ENCODE results near the gene SAMD9L. TPM values are rescaled to one million over a fixed set of nuclear protein-coding genes. Genes with fewer than 3 reads are reported as not detected.

The SAMD9L gene
- total and polyA plus RNA-seq, 2 experiments from 2014 or later, result 1.5 to 4.5 TPM

DNA sequence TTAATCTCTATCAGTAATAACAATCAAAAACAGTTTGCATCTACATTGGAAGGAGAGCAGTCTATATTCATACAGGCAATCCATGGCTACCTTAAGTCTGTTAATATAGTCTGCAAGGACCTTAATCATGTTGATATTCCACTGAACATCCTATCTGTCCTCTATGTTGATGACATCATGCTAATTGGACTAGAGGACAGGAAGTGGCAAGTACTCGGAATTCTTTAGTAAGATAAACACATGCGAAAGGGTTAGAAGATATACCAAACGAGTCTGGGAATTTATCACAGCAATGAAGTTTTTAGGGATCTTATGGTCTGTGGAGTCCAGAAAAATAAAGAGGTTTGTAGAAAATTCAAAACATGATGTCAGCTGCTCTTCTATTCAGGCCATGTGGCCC is 11.3 kb upstream of the SAMD9L start:
- Histone ChIP-seq H2AFZ (no peak overlapping the region), H3K9me3 (ENCODE audit: low read depth) (no peaks in the 10 kb centered on the region), H3K4me3 (no peak overlapping the region), H3K9me2 (replicated peaks; ENCODE audit: insufficient read depth) (no peaks in the 10 kb centered on the region), H4K20me1 (ENCODE audit: insufficient read depth, poor library complexity, severe bottlenecking) (no peaks in the 10 kb centered on the region), H3K27me3 (no peaks in the 10 kb centered on the region), H3K4me2 (no peak overlapping the region), H3K79me2 (no peaks in the 10 kb centered on the region), H3K36me3 (replicated peaks; ENCODE audit: insufficient read depth, low read depth) (no peaks in the 10 kb centered on the region), H3K27ac (peak overlapping the region; percentile 53), H3K4me1 (ENCODE audit: insufficient read depth) (no peaks in the 10 kb centered on the region)
- DNase-seq (ENCODE audit: low spot score), result no peak
- TF ChIP-seq, protein P1, sequence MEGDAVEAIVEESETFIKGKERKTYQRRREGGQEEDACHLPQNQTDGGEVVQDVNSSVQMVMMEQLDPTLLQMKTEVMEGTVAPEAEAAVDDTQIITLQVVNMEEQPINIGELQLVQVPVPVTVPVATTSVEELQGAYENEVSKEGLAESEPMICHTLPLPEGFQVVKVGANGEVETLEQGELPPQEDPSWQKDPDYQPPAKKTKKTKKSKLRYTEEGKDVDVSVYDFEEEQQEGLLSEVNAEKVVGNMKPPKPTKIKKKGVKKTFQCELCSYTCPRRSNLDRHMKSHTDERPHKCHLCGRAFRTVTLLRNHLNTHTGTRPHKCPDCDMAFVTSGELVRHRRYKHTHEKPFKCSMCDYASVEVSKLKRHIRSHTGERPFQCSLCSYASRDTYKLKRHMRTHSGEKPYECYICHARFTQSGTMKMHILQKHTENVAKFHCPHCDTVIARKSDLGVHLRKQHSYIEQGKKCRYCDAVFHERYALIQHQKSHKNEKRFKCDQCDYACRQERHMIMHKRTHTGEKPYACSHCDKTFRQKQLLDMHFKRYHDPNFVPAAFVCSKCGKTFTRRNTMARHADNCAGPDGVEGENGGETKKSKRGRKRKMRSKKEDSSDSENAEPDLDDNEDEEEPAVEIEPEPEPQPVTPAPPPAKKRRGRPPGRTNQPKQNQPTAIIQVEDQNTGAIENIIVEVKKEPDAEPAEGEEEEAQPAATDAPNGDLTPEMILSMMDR (IDR thresholded peaks at IDR 0.05; ENCODE audit: poor library complexity), result no peak
- TF ChIP-seq EZH2 (IDR thresholded peaks at IDR 0.05; ENCODE audit: borderline replicate concordance) (no peak), EZH2phosphoT487 (IDR thresholded peaks at IDR 0.05; ENCODE audit: low read depth, severe bottlenecking, unreplicated experiment) (no peak)
- WGBS (ENCODE audit: low lambda C conversion rate, missing lambda C conversion rate), result 60% methylated on average over 3 of the region's 3 CpGs

GRCh38 chr7:93156884-93157283 is 8.7 kb upstream of the SAMD9L start:
- DNase-seq (ENCODE audit: low spot score), result no peak
- H2AFZ ChIP-seq, result no peak overlapping the region
- H4K20me1 ChIP-seq (ENCODE audit: insufficient read depth, poor library complexity, severe bottlenecking), result no peaks in the 10 kb centered on the region
- H3K4me3 ChIP-seq, result no peak overlapping the region
- no peaks in the 10 kb centered on the region for H3K27me3 ChIP-seq
- no peaks in the 10 kb centered on the region for H3K79me2 ChIP-seq
- no peaks in the 10 kb centered on the region for H3K9me2 ChIP-seq (replicated peaks; ENCODE audit: insufficient read depth)
- H3K4me1 ChIP-seq (ENCODE audit: insufficient read depth), result no peaks in the 10 kb centered on the region
- 68% methylated on average over 1 of the region's 1 CpG for WGBS (ENCODE audit: low lambda C conversion rate, missing lambda C conversion rate)
- no peaks in the 10 kb centered on the region for H3K36me3 ChIP-seq (replicated peaks; ENCODE audit: insufficient read depth, low read depth)
- H3K27ac ChIP-seq, result no peak overlapping the region
- no peak for TF ChIP-seq EZH2phosphoT487 (IDR thresholded peaks at IDR 0.05; ENCODE audit: low read depth, severe bottlenecking, unreplicated experiment)
- TF ChIP-seq, protein P1 (IDR thresholded peaks at IDR 0.05; ENCODE audit: poor library complexity), result no peak
- no peak for TF ChIP-seq EZH2 (IDR thresholded peaks at IDR 0.05; ENCODE audit: borderline replicate concordance)
- H3K4me2 ChIP-seq, result no peak overlapping the region
- no peaks in the 10 kb centered on the region for H3K9me3 ChIP-seq (ENCODE audit: low read depth)

DNA sequence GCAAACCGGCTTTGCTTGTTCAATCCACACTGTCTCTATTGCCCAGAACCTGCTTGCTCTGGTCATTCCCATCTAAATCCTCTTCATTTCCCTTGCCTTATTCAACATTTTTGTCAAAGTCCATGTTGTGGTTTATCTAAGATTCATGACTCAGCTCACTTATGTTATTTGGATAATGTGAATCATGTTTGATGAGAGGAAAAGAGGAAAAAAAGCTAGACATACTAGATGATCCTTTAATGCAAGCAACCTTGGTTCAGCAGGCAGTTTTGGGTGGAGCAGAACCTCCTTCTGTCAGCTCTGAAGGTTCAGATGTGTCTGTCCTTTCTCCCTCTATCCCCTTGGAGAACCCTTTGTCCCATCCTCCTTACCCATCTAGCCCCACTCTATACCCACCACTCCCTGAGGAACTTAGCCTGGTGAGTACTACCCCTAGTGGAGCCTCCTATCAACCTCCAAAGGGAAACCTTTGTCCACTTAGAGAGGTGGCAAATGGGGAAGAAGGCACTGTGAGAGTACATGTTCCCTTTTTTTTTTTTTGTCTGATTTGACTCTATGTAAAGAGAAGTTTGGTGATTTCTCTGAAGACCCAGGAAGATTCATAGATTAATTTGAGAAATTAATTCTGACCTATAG is 2.1 kb upstream of the SAMD9L start:
- DNase-seq (ENCODE audit: low spot score), result peak; percentile 10
- no peaks in the 10 kb centered on the region for H3K9me3 ChIP-seq (ENCODE audit: low read depth)
- H3K4me3 ChIP-seq, result no peak overlapping the region
- H3K27me3 ChIP-seq, result no peaks in the 10 kb centered on the region
- H3K4me1 ChIP-seq (ENCODE audit: insufficient read depth), result peaks cover 4% of the 10 kb centered on the region
- no peaks in the 10 kb centered on the region for H3K79me2 ChIP-seq
- TF ChIP-seq EZH2phosphoT487 (IDR thresholded peaks at IDR 0.05; ENCODE audit: low read depth, severe bottlenecking, unreplicated experiment), result no peak
- TF ChIP-seq, protein P1 (IDR thresholded peaks at IDR 0.05; ENCODE audit: poor library complexity), result no peak
- H4K20me1 ChIP-seq (ENCODE audit: insufficient read depth, poor library complexity, severe bottlenecking), result no peaks in the 10 kb centered on the region
- H2AFZ ChIP-seq, result no peak overlapping the region
- H3K9me2 ChIP-seq (replicated peaks; ENCODE audit: insufficient read depth), result no peaks in the 10 kb centered on the region
- H3K27ac ChIP-seq, result peak overlapping the region; percentile 38
- WGBS (ENCODE audit: low lambda C conversion rate, missing lambda C conversion rate), result 80% methylated on average over 1 of the region's 1 CpG
- H3K36me3 ChIP-seq (replicated peaks; ENCODE audit: insufficient read depth, low read depth), result no peaks in the 10 kb centered on the region
- H3K4me2 ChIP-seq, result no peak overlapping the region

Measured in hepatocyte (in vitro differentiated cells).